22Rv1 (cell line): ENCODE data around the gene LAMB4.

Experiments
- ZFX ChIP-seq: fragments of 450-650 bp; IDR thresholded peaks from 2 replicates; pipeline ENCODE4 v1.6.1; 2017; ENCODE audit warnings: antibody characterized with exemption, borderline replicate concordance
- TF ChIP-seq, protein P1 (sequence below): fragments of 450-650 bp; IDR thresholded peaks from 2 replicates; pipeline ENCODE4 v1.5.1; 2017; ENCODE audit warnings: mild to moderate bottlenecking

DNA sequence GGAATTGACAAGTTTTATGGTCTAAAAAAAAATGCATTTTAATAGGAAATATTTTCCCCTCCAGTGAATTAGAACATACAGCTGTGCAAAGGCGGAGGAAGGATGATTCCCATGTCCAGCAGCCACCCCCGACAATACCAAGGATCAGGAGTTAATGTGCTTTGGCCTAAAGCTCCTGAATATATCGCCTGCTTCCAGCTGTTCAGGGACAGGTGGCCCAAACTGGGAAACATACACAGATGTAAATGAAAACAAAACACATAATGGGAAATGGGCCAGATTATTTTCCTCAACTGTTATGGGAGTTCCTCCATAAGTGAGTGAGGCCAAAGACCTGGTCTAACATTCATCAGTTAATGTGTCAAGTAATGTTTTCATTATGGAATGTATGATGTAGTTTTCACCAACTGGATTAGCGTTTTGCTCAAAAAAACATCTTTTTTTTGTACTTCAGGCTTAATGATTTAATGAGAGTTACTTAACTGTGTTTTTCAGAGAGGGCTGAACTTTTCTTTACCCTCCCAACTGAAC lies 72.1 kb downstream of the LAMB4 start:
- TF ChIP-seq, protein P1, sequence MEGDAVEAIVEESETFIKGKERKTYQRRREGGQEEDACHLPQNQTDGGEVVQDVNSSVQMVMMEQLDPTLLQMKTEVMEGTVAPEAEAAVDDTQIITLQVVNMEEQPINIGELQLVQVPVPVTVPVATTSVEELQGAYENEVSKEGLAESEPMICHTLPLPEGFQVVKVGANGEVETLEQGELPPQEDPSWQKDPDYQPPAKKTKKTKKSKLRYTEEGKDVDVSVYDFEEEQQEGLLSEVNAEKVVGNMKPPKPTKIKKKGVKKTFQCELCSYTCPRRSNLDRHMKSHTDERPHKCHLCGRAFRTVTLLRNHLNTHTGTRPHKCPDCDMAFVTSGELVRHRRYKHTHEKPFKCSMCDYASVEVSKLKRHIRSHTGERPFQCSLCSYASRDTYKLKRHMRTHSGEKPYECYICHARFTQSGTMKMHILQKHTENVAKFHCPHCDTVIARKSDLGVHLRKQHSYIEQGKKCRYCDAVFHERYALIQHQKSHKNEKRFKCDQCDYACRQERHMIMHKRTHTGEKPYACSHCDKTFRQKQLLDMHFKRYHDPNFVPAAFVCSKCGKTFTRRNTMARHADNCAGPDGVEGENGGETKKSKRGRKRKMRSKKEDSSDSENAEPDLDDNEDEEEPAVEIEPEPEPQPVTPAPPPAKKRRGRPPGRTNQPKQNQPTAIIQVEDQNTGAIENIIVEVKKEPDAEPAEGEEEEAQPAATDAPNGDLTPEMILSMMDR = no peak
- TF ChIP-seq ZFX = no peak
